IPS DF 6.9 (cell line): Measurements from ENCODE around the gene ABCA1.
"Not testable (repeated sequence)": the region's sequence is repeated elsewhere in the genome, so short reads cannot be mapped to it uniquely, and the experiment has no call there.

Experiments
- DNase-seq: peaks from one replicate; pipeline ENCODE4 v3.0.0-alpha.2; 2013; ENCODE audit warnings: low read depth, low spot score
- H3K27ac ChIP-seq: one replicate; pipeline ENCODE4 v1.5.1; 2013; ENCODE audit warnings: low read length, control low read depth
- H3K27me3 ChIP-seq: 2 replicates; pipeline ENCODE4 v1.6.1; 2013; ENCODE audit warnings: mild to moderate bottlenecking, low read length; ENCODE audit not compliant: control insufficient read depth, insufficient read depth
- H3K36me3 ChIP-seq: 2 replicates; pipeline ENCODE4 v1.6.1; 2013; ENCODE audit warnings: low read length; ENCODE audit not compliant: control insufficient read depth, insufficient read depth
- H3K4me1 ChIP-seq: 2 replicates; pipeline ENCODE4 v1.6.1; 2013; ENCODE audit warnings: low read length; ENCODE audit not compliant: control insufficient read depth, insufficient read depth
- H3K4me3 ChIP-seq: 2 replicates; pipeline ENCODE4 v1.5.1; 2013; ENCODE audit warnings: mild to moderate bottlenecking, low read length
- H3K9me3 ChIP-seq: 2 replicates; pipeline ENCODE4 v1.6.1; 2013; ENCODE audit warnings: low read length, inconsistent platforms; ENCODE audit not compliant: control insufficient read depth, insufficient read depth
- WGBS: extraction: QIAGEN DNeasy Blood & Tissue Kit; methylation state at CpG from one replicate; pipeline ENCODE4 v1.1.7; 2013; ENCODE audit warnings: mixed read lengths, missing lambda C conversion rate; ENCODE audit not compliant: insufficient read length, insufficient coverage; 5-methylcytosine and 5-hydroxymethylcytosine counted together

Gene ABCA1

DNA sequence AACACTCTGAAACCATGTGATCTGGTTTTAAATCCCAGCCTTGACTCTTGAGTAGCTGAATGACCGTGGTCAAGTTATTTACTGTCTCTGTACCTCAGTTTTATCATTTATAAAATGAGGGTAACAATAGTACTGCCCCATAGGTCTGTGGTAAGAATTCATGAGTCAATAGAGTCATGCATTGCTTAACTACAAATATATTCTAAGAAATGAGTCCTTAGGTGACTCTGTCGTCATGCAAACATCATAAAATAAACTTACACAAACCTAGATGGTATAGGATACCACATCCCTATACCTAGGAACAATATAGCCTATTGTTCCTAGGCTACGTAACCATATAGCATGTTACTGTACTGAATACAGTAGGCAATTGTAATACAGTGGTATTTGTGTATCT lies 20.3 kb upstream of the ABCA1 start:
- no peak for DNase-seq
- Histone ChIP-seq H3K27me3 (no peaks in the 10 kb centered on the region), H3K4me1 (no peaks in the 10 kb centered on the region), H3K36me3 (no peaks in the 10 kb centered on the region), H3K27ac (no peak overlapping the region), H3K9me3 (no peaks in the 10 kb centered on the region), H3K4me3 (no peak overlapping the region)
- WGBS: no CpG with 5 or more reads among the region's 3 CpGs

DNA sequence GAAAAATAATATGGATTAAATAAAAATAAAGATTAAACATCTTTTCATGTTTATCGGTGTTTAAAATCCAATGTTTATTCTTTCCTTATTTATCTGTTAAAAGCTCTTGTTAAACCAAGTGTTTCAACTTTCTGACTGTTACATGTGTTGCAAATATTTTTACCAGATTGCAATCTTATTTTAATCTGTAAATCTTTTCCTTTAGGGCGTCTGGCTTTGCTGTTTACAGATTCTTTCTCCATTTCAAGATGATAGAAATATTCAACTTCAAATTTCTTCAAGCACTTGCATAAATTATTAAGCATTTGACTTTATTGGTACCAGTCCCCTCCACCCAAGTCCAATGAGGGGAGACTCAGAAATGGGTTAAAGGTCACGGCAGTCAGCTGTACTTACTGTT lies 16.9 kb upstream of the ABCA1 start:
- Histone ChIP-seq H3K27ac (no peak overlapping the region), H3K4me1 (no peaks in the 10 kb centered on the region), H3K27me3 (no peaks in the 10 kb centered on the region), H3K36me3 (no peaks in the 10 kb centered on the region), H3K9me3 (no peaks in the 10 kb centered on the region), H3K4me3 (no peak overlapping the region)
- WGBS: no CpG with 5 or more reads among the region's 3 CpGs
- DNase-seq: no peak

DNA sequence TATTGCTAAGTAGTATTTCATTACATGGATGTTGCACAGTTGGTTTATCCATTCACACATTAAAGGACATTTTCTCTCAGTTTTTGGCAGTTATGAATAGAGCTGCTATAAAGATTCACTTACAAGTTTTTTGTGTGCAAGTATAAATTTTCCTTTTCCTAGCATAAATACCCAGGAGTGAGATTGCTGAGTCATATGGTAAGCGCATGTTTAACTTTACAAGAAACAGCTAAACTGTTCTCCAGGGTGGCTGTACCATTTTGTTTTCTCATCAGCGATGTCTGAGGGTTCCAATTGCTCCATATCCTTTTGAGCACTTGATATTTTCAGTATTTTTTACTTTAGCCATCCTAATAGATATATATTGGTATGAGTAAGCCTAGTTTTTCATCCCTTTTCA lies 16.4 kb upstream of the ABCA1 start:
- H3K4me1 ChIP-seq: no peaks in the 10 kb centered on the region
- H3K9me3 ChIP-seq: no peaks in the 10 kb centered on the region
- no peak overlapping the region for H3K27ac ChIP-seq
- no peaks in the 10 kb centered on the region for H3K36me3 ChIP-seq
- WGBS: no CpG with 5 or more reads among the region's 2 CpGs
- no peak overlapping the region for H3K4me3 ChIP-seq
- no peak for DNase-seq
- H3K27me3 ChIP-seq: no peaks in the 10 kb centered on the region

DNA sequence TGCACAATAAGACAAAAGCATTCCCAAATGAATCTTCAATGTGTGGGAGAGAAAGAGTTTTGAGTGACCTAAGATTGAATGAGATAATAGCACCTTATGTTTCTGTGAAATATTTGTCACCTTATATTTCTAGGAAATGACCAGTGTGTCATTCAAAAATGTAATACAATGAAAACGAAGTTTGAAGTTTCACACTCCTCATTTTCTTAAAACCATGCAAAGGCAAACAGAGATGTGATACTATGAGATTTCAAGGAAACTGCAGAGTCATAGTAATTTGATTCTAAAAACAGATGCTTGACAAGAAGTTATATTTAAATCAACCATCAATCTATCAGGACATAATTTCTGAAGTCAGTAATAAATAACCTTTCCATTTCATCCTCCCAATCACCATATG lies 13.6 kb upstream of the ABCA1 start:
- no CpG with 5 or more reads among the region's 1 CpG for WGBS
- Histone ChIP-seq H3K27me3 (no peaks in the 10 kb centered on the region), H3K4me3 (no peak overlapping the region), H3K27ac (no peak overlapping the region), H3K9me3 (no peaks in the 10 kb centered on the region), H3K36me3 (no peaks in the 10 kb centered on the region), H3K4me1 (no peaks in the 10 kb centered on the region)
- DNase-seq: no peak

DNA sequence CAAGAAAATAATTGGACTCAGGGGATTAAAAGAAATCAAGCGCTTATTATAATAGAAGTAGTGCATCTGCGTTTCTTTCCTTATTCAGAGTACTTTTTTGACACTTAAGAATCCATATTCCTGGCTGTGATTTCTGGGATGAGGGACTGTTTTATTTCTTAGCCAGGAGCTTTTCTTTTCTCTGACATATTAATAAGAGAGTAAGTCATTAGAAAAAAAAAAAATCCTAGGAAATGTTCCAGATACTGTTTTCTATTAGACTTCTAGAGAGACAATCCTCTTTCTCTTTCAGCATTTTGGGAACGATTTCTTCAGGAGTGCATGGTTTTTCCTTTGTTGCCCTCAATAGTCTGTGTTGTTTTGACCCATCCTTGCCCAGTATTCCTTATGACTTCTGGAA lies 8.3 kb upstream of the ABCA1 start:
- peaks cover 1% of the 10 kb centered on the region; the same call in 1 of the 2 replicates for H3K4me1 ChIP-seq

DNA sequence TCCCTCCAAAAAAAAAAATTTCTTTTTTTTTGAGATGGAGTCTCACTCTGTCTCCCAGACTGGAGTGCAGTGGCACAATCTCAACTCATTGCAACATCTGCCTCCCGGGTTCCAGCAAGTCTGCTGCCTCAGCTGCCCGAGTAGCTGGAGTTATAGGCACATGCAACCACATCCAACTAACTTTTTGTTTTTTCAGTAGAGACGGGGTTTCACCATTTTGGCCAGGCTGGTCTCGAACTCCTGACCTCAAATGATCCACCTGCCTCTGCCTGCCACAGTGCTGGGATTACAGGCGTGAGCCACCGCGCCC lies 7.5 kb upstream of the ABCA1 start:
- not testable (repeated sequence) for H3K36me3 ChIP-seq, H3K4me3 ChIP-seq, DNase-seq, H3K27ac ChIP-seq, H3K9me3 ChIP-seq, H3K27me3 ChIP-seq, H3K4me1 ChIP-seq
- WGBS: no CpG with 5 or more reads among the region's 7 CpGs

More for the DNA sequence above, 8.3 kb upstream of the ABCA1 start:
- no CpG with 5 or more reads among the region's 3 CpGs for WGBS
- no peaks in the 10 kb centered on the region for H3K9me3 ChIP-seq
- H3K36me3 ChIP-seq: no peaks in the 10 kb centered on the region
- no peak overlapping the region for H3K4me3 ChIP-seq
- DNase-seq: no peak
- H3K27ac ChIP-seq: no peak overlapping the region
- no peaks in the 10 kb centered on the region for H3K27me3 ChIP-seq

DNA sequence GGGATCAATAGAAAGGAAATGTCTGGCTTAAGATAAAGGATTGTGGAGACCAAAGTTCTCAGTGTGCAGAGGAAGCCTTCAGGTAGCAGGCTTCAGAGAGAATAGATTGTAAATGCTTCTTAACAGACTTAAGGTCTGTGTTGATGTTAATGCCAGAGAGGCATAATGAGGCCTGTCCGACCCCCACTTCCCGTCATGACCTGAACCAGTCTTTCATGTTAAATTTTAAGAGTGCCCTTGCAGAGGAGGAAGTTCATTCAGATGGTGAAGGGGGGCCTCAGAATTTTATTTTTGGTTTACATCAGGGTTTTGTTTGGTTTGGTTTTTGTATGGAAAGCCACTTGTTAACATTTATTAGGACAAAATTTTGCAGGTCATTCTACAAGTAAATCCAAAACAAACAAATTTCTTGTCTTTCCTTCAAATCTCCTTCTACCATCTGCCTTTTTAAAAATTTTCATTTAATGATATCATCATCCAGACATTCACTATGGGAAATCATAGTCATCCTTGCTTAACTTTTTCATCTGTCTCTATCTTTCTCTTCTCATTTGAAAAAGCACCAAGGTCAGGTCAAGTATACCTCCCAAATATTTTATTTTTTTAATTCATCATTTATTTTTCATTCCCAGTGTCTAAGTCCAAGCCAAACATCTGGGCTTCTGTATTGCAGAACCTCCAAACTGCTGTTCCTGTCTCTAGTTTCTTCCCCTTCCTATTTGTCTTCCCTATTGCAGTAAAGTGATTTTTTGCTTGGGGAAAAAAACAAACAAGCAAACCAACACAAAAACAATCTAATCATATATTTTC lies 6.9 kb upstream of the ABCA1 start:
- H3K36me3 ChIP-seq: no peaks in the 10 kb centered on the region
- no peaks in the 10 kb centered on the region for H3K27me3 ChIP-seq
- H3K27ac ChIP-seq: no peak overlapping the region
- DNase-seq: no peak
- WGBS: no CpG with 5 or more reads among the region's 2 CpGs
- no peak overlapping the region for H3K4me3 ChIP-seq
- peaks cover 1% of the 10 kb centered on the region; the same call in 1 of the 2 replicates for H3K4me1 ChIP-seq
- H3K9me3 ChIP-seq: no peaks in the 10 kb centered on the region

DNA sequence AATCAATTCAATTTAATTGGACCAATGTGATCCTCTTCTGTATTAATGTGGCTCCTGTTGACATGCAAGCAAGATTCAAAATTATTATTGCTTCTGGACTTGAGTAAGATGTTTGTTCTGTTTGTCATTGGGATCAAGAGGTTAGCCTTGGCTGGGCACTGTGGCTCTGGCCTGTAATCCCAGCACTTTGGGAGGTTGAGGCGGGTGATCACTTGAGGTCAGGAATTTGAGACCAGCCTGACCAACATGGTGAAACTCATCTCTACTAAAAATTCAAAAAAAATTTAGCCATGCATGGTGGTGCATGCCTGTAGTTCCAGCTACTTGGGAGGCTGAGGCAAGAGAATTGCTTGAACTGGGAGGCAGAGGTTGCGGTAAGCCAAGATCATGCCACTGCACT lies 5.1 kb upstream of the ABCA1 start:
- no CpG with 5 or more reads among the region's 2 CpGs for WGBS
- not testable (repeated sequence) for H3K4me1 ChIP-seq, H3K36me3 ChIP-seq, H3K27me3 ChIP-seq, DNase-seq, H3K4me3 ChIP-seq, H3K9me3 ChIP-seq, H3K27ac ChIP-seq

DNA sequence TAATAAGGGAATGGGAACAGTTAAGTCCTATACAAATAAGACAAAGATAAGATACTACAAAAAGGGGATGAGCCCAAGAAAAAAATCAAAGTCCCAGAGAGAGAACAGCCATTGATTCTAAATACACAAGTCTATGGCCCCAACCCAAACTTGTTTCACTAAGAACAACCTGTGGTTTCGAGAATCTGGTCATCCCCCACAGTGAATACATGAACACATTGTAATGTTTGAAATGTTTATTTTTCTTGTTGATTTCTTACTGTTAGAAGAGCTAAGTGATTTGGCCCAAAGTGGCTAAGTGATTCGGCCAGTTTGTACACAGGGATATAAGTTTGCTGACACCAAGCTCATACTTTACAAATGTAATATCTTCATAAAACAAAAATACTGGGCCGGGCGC lies 3.3 kb upstream of the ABCA1 start:
- Histone ChIP-seq H3K36me3 (no peaks in the 10 kb centered on the region), H3K9me3 (no peaks in the 10 kb centered on the region), H3K27ac (no peak overlapping the region), H3K4me3 (no peak overlapping the region), H3K27me3 (no peaks in the 10 kb centered on the region), H3K4me1 (peaks cover 1% of the 10 kb centered on the region)
- DNase-seq: no peak
- WGBS: no CpG with 5 or more reads among the region's 4 CpGs

DNA sequence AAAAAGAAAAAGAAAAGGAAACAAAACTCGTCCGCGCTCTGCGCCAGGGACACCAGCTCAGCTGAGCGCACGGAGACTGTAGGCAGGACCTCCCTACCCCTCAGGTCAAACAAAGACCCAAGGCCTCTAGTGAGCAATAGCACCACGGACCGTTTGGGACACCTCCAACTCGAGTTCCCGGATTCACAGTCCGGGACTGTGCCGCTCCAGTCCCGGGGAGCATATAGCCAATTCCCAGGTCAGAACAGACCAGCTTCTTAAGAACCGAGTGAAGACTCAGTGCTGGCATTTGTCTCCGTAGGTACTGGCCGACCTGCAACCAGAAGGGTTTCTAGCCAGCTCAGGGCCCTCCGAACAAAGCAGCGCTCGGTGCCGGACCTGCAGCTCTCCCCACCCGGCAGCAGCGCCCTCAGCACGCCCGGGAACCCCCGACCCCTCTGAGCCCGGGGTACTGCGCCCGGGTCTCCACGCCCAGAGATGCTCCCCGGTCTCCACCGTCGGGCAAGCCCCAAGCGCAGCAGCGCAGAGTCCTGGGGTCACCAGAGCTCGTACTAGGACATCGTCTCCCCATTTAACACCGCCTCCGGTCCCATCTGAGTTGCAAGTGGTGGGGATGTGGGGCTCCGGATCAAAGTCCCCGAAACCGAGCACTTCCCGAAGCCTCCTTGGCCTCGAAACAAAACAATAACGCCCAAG lies 591 bp downstream of the ABCA1 start:
- no peaks in the 10 kb centered on the region; the same call in 1 of the 2 replicates for H3K4me1 ChIP-seq
- H3K9me3 ChIP-seq: no peaks in the 10 kb centered on the region
- H3K27ac ChIP-seq: no peak overlapping the region
- WGBS: no CpG with 5 or more reads among the region's 44 CpGs
- H3K4me3 ChIP-seq: peak overlapping the region; percentile 51; the same call in 1 of the 2 replicates
- no peaks in the 10 kb centered on the region for H3K36me3 ChIP-seq
- H3K27me3 ChIP-seq: no peaks in the 10 kb centered on the region
- no peak for DNase-seq

DNA sequence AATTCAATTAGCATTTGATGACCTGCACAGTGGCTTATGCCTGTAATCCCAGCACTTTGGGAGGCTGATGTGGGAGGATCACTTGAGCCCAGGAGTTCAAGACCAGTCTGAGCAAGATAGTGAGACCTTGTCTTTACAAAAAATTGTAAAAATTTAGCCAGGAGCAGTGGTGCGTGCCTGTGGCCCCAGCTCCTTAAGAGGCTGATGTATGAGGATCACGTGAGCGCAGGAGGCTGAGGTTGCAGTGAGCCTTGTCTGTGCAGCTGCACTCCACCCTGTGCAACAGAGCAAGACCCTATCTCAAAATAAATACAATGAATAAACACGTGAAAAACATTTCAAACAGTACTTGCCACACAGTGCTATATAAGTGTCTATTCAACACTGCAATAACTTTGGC lies 4.2 kb downstream of the ABCA1 start:
- no peaks in the 10 kb centered on the region for H3K4me1 ChIP-seq
- DNase-seq: no peak

More for the DNA sequence above, 4.2 kb downstream of the ABCA1 start:
- H3K9me3 ChIP-seq: no peaks in the 10 kb centered on the region
- no CpG with 5 or more reads among the region's 4 CpGs for WGBS
- H3K27me3 ChIP-seq: no peaks in the 10 kb centered on the region
- H3K27ac ChIP-seq: no peak overlapping the region
- H3K36me3 ChIP-seq: no peaks in the 10 kb centered on the region
- H3K4me3 ChIP-seq: no peak overlapping the region
